HepG2 (cell line): Measurements from ENCODE around the gene POGK. TPM values are rescaled to one million over a fixed set of nuclear protein-coding genes. Genes with fewer than 3 reads are reported as not detected.

Experiments used
- ATAC-seq: fragments of 200-7000 bp; cut with Tn5 transposase; 3 replicates; pipeline ENCODE4 v1.9.1; 2020; ENCODE audit warnings: mild to moderate bottlenecking, moderate library complexity
- BruUV-seq: library from RNA; stranded (reverse); fragments of 400-500 nt; replicated peaks from 2 replicates; lab custom pipeline; 2021; lab: Mats Ljungman, UMichigan
- CTCF ChIA-PET: fragments of 300-600 bp; formaldehyde crosslinking; extraction: SDS; loops from one replicate; lab custom pipeline; 2021; ENCODE audit warnings: low total read pairs, inconsistent platforms, low intra/inter-chr PET ratio; lab: Yijun Ruan, JAX
- POLR2A ChIA-PET: fragments of 350-600 bp; sonication (Branson Sonifier 250); formaldehyde crosslinking; loops from one replicate; lab custom pipeline; 2020; ENCODE audit warnings: antibody characterized with exemption, inconsistent platforms; lab: Yijun Ruan, JAX
- DNase-seq: peaks from one replicate; pipeline ENCODE4 v3.0.0-alpha.2; 2015; ENCODE audit warnings: low spot score
- FAIRE-seq: peaks from 3 replicates; lab custom pipeline; 2011; peaks lifted over from hg19 to GRCh38; lab: Jason Lieb, UNC
- H2AFZ ChIP-seq: one replicate; pipeline ENCODE4 v1.6.1; 2011; ENCODE audit warnings: low read length, inconsistent platforms
- H3K27ac ChIP-seq: fragments of 300-600 bp; 3 replicates; pipeline ENCODE4 v1.8.0; 2011; ENCODE audit warnings: mixed run types, mild to moderate bottlenecking, mixed read lengths, low read length, inconsistent platforms; ENCODE audit not compliant: insufficient read depth; ENCODE audit errors: extremely low read length
- H3K27me3 ChIP-seq, 2 experiments: fragments of 200-600 bp in 1 of 2; 2 replicates in 1 of 2; 3 replicates in 1 of 2; pipeline versions ENCODE4 v1.6.0 to v1.8.0; 2011; ENCODE audit warnings: low read length in 2 of 2, mild to moderate bottlenecking in 2 of 2, moderate library complexity in 2 of 2, inconsistent platforms in 1 of 2; ENCODE audit not compliant: insufficient read depth in 2 of 2, control insufficient read depth in 1 of 2
- H3K36me3 ChIP-seq, 2 experiments: fragments of 200-600 bp in 1 of 2; replicated peaks in 1 of 2; 2 replicates in 1 of 2; 3 replicates in 1 of 2; pipeline versions ENCODE4 v1.5.1 to v1.8.0; 2011; ENCODE audit warnings: low read length in 2 of 2, inconsistent platforms in 1 of 2; ENCODE audit not compliant: insufficient read depth in 2 of 2, control insufficient read depth in 1 of 2
- H3K4me1 ChIP-seq: 2 replicates; pipeline ENCODE4 v1.5.1; 2012; ENCODE audit warnings: low read length, inconsistent platforms; ENCODE audit not compliant: insufficient read depth
- H3K4me2 ChIP-seq: 2 replicates; pipeline ENCODE4 v1.6.0; 2011; ENCODE audit warnings: low read depth, low read length, inconsistent platforms
- H3K4me3 ChIP-seq, 3 experiments: fragments of 200-600 bp in 1 of 3; sonication (generic), shearing (Covaris generic) in 1 of 3; replicated peaks in 1 of 3; 2 replicates each; pipeline ENCODE4 v1.5.1; 2011 to 2016; ENCODE audit warnings: low read length in 3 of 3, inconsistent platforms in 2 of 3, low read depth in 2 of 3, mild to moderate bottlenecking in 2 of 3, control low read depth in 1 of 3, mixed read lengths in 1 of 3; ENCODE audit not compliant: insufficient read depth in 1 of 3
- H3K79me2 ChIP-seq: one replicate; pipeline ENCODE4 v1.6.1; 2011; ENCODE audit warnings: low read length, inconsistent platforms; ENCODE audit not compliant: insufficient read depth
- H3K9ac ChIP-seq: 2 replicates; pipeline ENCODE4 v1.6.0; 2011; ENCODE audit warnings: mild to moderate bottlenecking, low read depth, low read length, inconsistent platforms; ENCODE audit not compliant: insufficient read depth
- H3K9me3 ChIP-seq: 2 replicates; pipeline ENCODE4 v1.5.1; 2012; ENCODE audit warnings: mild to moderate bottlenecking, low read length
- H4K20me1 ChIP-seq: 2 replicates; pipeline ENCODE4 v1.6.0; 2011; ENCODE audit warnings: inconsistent platforms, mild to moderate bottlenecking, low read length, moderate library complexity; ENCODE audit not compliant: insufficient read depth
- HDAC1 ChIP-seq: sonication (generic); formaldehyde crosslinking; IDR thresholded peaks from 2 replicates; pipeline ENCODE4 v1.5.1; 2020; ENCODE audit warnings: mild to moderate bottlenecking, missing genetic modification reagents
- ZNF550 ChIP-seq: sonication (generic); formaldehyde crosslinking; IDR thresholded peaks from 2 replicates; pipeline ENCODE4 v1.4.0; 2020; ENCODE audit warnings: mild to moderate bottlenecking, missing genetic modification reagents, borderline replicate concordance
- ZNF687 ChIP-seq: sonication (generic); formaldehyde crosslinking; IDR thresholded peaks from 2 replicates; pipeline ENCODE4 v1.5.1; 2020; ENCODE audit warnings: mild to moderate bottlenecking, missing genetic modification reagents, moderate library complexity
- ZSCAN22 ChIP-seq: sonication (generic); formaldehyde crosslinking; IDR thresholded peaks from 2 replicates; pipeline ENCODE4 v1.4.0; 2020; ENCODE audit warnings: mild to moderate bottlenecking, missing genetic modification reagents
- WGBS: methylation state at CpG from one replicate; pipeline ENCODE4 v1.1.6; 2017; ENCODE audit warnings: low lambda C conversion rate; 5-methylcytosine and 5-hydroxymethylcytosine counted together
- in situ Hi-C: cut with HindIII; loops from 2 replicates; pipeline ENCODE4 v1.10.0; 2017; ENCODE audit warnings: low pct_unique_long_range_greater_than_20kb; ENCODE audit not compliant: extremely low pct_ligation_motif_present
- intact Hi-C: fragments of 100-400 bp; cut with micrococcal nuclease; formaldehyde crosslinking; loops from one replicate; pipeline ENCODE4 v1.10.0; 2022; ENCODE audit not compliant: unreplicated experiment
- polyA plus RNA-seq, 8 experiments: library from polyadenylated mRNA; depleted of rRNA in 3 of 8; stranded (reverse) in 7 of 8; unstranded in 1 of 8; fragments of >200 nt; fragmentation: Illumina TruSeq in 4 of 8; extraction: Trizol in 4 of 8; gene quantifications; 2 replicates each; pipeline versions ENCODE4 v1.2.1 to v1.2.3, GENCODE V29; 2011 to 2016; ENCODE audit warnings: low read depth in 4 of 8, missing spikeins in 1 of 8, mixed read lengths in 1 of 8; ENCODE audit not compliant: insufficient read depth in 1 of 8
- total RNA-seq, 5 experiments: library from RNA; depleted of rRNA; stranded (reverse); fragments of >200 nt; fragmentation: Illumina TruSeq; extraction: Trizol; gene quantifications; 2 replicates each; pipeline ENCODE4 v1.2.3, GENCODE V29; 2016; ENCODE audit warnings: low read depth in 1 of 5

The POGK gene
- total and polyA plus RNA-seq, 2 of the 13 experiments (the other 11 are each of a cell fraction or from before 2014, with no cell fraction given): 4.8 to 16.2 TPM

GRCh38 chr1:166870584-166870983 is 31.3 kb downstream of the POGK start:
- ChIA-PET CTCF (no interaction called here), POLR2A (interaction anchor here (2.8 kb wide), 1 partner anchor 31 kb away, joined by 12 read pairs; the partner anchor contains the start of gene POGK)
- H3K9ac ChIP-seq: no peak overlapping the region
- peaks cover 70% of the 10 kb centered on the region for H3K4me1 ChIP-seq
- no peaks in the 10 kb centered on the region; a peak in 1 of 5 replicates for H3K27me3 ChIP-seq
- peak overlapping the region; percentile 29 for H3K27ac ChIP-seq
- peak; percentile 15 for FAIRE-seq
- no peak overlapping the region for H3K4me3 ChIP-seq
- no TSS peak for BruUV-seq
- peaks cover 22% of the 10 kb centered on the region for H4K20me1 ChIP-seq
- ATAC-seq: peak; percentile 47
- peaks cover 71% of the 10 kb centered on the region for H3K79me2 ChIP-seq
- H3K4me2 ChIP-seq: no peak overlapping the region
- in situ Hi-C loops: no loop called here
- no peak overlapping the region for H2AFZ ChIP-seq
- no peaks in the 10 kb centered on the region for H3K9me3 ChIP-seq
- H3K36me3 ChIP-seq: peaks cover 5 to 27% of the 10 kb centered on the region in 2 experiments
- 80% methylated on average over 4 of the region's 4 CpGs for WGBS
- intact Hi-C loops: no loop called here
- peak; percentile 16 for DNase-seq
- peak; percentile 22; the same call in 1 of the 2 replicates for TF ChIP-seq ZNF687 (CRISPR knock-in tag)
- no peak for TF ChIP-seq ZSCAN22 (CRISPR knock-in tag)
- 0 out of 2 replicates have a peak, but pooled peaks have one; percentile 15 for TF ChIP-seq HDAC1 (CRISPR knock-in tag)
- TF ChIP-seq ZNF550 (CRISPR knock-in tag): no peak
- TF ChIP-seq, all 625 proteins: peak for 2
